Measurements from ENCODE around the gene PLEKHG3.
"Not testable (repeated sequence)": the region's sequence is repeated elsewhere in the genome, so short reads cannot be mapped to it uniquely, and the experiment has no call there.

Gene PLEKHG3

DNA sequence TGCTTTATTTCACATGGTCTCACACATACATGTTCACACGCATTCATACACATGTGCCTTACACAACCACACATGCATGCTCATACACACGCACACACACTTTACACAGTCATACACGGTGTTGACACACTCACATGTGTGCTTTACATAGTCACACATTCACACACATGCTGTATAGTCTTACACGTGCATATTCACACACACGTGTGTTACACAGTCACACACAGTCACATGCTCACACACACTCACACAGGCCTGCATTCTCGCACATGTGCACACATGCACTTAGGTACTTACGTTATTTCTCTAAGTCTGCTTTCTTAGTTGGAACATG lies 18.0 kb upstream of the PLEKHG3 start:
- DNase-seq (ENCODE audit: extremely low read depth in 1 of 2, low read depth in 1 of 2): no peak

- DNase-seq (ENCODE audit: extremely low read depth in 1 of 2, low read depth in 1 of 2): no peak
Measured at GRCh38 chr14:64688031-64688430, 16.2 kb upstream of the PLEKHG3 start.

DNA sequence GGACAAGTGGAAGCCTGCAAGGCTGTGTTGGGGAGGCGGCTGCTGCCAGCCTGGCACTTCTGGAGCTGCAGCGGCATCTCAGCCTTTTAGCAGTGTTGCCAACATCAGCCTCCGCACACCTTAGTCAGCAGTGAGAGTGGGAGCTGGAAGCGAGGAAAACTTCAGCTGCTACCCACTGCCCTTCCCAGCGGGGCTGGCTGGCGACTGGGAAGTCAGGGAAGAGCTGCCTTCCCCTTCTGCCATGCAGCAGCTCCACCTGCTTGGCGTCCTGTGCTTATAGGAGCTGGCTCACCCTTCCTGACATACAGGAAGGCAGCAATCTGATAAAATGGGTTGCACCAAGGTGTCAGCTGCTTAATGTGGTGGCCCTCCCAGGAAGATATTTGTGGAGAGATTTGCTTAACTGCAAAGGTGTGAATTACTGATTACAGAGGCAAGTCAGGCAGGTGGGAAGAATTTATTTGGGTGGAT lies 15.4 kb upstream of the PLEKHG3 start:
- no peak for DNase-seq (ENCODE audit: extremely low read depth in 1 of 2, low read depth in 1 of 2)

DNA sequence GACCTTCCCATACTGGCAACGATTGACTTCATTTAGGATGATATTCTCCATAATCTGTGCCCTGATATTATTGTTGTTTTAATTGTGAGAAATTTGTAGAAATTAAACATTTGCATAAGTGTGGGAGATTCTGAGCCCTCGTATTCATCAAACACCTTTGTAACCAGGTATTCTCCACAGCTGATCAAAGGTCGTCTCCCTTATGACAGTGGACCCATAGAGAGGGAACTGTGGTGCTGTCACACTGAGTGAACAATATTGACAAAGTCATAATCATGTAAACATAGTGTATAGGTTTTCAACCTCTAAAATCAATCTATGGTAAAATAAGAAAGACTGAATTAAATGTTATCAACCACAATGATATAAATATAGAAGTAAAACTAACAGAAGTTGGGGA lies 14.9 kb upstream of the PLEKHG3 start:
- DNase-seq (ENCODE audit: extremely low read depth in 1 of 2, low read depth in 1 of 2): no peak

DNA sequence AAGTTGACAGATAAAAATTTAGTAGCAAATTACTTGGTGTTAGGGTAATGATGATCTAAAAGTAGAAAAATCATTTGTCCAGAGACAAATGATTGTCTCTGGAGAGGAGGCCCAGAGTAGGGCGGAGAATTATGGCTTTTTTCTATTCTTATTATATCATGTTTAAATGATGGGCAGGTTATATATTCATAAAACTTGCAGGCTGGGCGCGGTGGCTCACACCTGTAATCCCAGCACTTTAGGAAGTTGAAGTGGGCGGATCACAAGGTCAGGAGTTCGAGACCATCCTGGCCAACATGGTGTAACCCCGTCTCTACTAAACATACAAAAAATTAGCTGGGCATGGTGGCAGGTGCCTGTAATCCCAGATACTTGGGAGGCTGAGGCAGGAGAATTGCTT lies 13.6 kb upstream of the PLEKHG3 start:
- DNase-seq (ENCODE audit: extremely low read depth in 1 of 2, low read depth in 1 of 2): not testable (repeated sequence)

DNA sequence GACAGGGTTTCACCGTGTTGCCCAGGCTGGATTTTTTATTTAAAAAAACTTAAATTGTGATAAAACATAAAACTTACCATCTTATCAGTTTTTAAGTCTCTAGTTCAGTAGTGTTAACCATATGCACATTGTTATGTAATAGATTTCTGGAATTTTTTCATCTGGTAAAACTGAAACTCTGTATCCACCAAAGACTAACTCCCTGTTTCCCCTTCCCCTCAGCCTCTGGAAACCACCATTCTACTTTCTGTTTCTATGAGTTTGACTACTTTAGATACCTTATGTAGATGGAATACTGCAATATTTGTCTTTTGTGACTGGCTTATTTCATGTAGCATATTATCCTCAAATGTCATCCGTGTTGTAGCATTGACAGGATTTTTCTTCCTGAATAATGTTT lies 12.8 kb upstream of the PLEKHG3 start:
- DNase-seq (ENCODE audit: extremely low read depth in 1 of 2, low read depth in 1 of 2): no peak

DNA sequence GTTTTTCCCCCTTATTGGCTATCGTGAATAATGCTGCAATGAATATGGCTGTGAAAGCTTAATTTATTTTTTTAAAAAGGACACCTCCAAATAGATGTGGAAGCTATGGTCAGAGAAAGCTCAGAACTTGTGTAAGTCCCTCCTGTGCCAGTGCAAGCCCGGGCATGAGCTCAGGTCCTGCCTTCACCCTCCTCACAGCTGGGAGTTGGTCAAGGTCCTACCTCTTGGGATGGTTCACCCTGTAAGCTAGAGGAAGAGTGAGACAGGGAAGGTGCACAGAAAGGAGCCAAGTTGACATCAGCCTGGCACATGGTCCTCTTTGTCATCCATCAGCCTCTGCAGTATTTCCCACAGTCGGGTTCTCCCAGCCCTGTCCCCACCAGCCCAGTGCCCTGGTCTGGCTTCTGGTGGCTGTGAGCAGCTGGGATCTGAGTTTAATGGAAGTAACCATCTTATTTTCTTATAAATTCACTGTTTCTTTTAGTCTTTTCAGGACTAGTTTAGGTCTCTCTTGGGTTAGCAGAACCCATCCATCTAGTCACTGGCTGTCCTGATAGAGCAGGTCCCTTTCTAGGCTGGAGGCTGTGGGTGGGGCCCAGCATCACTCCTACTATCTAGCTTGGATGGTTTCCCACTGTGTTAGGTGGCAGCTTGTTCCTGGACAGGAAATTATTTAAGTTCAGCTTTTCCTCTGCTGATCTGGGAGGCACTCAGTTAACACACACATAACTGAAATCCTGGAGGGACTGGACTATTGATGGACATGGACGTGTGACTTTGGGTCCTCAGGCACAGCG lies 11.8 kb upstream of the PLEKHG3 start:
- DNase-seq (ENCODE audit: extremely low read depth in 1 of 2, low read depth in 1 of 2): no peak

DNA sequence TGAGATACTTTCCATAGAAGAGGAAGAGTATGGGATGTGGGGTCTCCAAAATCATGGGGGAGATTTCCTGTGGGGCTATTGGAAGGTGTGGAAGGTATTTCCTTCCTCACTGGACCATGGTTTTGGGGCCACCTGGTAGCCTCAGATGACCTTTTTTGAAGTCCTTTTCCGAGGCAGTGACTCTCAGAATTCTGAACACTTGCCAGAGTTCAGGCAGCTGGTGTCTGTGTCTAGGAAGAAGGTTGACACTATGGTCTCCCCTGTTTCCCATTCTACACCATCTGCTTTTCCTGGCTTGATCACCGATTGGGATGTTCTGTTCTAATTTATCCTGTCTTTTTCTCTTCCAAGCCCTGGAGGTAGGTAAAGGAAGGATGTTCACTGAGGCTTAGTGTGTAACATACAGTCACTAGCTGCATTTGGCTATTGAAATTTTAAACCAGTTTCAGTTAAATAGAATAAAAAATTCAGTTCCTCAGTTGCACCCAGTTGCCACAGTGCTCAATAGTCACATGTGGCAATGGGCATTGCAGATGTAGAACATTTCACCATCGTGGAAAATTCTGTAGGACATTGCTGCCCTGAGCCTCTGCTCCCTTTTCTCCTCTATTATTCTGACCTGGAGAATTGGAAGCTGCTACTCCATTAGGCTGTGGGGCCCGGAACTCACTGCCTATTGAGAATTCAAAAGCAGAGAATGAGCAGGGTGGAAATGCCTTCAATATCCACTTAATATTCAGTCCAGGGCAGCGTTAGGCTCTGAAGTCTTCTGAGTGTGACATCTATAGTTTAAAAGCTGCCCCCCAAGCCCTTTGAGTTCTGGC lies 11.0 kb upstream of the PLEKHG3 start:
- no peak for DNase-seq (ENCODE audit: extremely low read depth in 1 of 2, low read depth in 1 of 2)

DNA sequence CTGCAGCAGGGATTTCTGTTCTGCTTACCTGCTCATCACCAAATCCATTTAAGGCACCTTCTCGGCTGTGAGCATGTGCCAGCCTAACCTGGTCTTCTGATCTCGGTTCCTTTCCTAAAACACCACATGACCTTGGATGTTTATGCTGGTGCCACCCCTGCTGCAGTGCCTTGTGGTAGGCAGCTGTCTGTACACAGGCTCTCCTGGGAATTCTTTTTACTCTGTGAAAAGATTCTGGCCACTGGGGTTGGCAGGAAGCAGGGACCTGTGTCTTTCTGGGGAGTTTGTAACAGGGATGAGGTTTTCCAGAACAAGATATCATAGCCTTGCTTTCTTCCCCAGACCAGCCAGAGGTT lies 10.4 kb upstream of the PLEKHG3 start:
- no peak for DNase-seq (ENCODE audit: extremely low read depth in 1 of 2, low read depth in 1 of 2)

DNA sequence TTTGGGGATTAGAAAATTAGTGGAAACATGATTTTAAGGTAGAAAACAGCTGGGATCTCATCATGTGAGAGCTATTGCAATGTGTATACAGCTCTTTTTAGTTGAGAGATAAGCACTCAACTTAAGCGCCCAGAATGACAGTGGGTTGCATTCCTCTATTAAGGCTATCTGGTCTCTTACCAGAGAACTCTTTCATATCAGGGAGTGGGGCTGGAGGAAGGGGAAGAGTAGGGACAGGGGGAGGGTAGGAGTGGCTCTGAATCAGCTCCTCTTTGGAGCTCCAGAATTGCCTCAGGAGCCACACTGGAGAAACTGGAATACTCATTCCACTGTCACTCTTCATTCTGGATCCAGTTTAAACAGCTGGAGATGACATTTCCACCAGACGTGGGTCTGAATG lies 9.2 kb upstream of the PLEKHG3 start:
- DNase-seq (ENCODE audit: extremely low read depth in 1 of 2, low read depth in 1 of 2): no peak

- DNase-seq (ENCODE audit: extremely low read depth in 1 of 2, low read depth in 1 of 2): no peak
Measured at GRCh38 chr14:64696355-64696857, 7.8 kb upstream of the PLEKHG3 start.

- DNase-seq (ENCODE audit: extremely low read depth in 1 of 2, low read depth in 1 of 2): no peak
Measured at GRCh38 chr14:64698903-64699302, 5.3 kb upstream of the PLEKHG3 start.

DNA sequence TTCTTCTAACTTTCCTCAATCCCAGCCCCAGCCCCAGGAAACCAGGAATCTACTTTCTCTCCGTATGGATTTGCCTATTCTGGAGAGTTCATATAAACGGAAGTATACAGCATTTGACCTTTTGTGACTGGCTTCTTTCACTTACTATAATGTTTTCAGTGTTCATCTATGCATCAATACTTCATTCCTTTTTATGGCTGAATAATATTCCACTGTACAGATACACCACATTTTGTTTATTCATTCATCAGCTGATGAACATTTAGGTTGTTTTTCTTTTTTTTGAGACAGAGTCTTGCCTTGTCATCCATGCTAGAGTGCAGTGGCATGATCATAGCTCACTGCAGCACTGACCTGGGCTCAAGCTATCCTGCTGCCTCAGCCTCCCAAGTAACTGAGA lies 3.9 kb upstream of the PLEKHG3 start:
- no peak for DNase-seq (ENCODE audit: extremely low read depth in 1 of 2, low read depth in 1 of 2)

GRCh38 chr14:64700894-64701293 lies 3.3 kb upstream of the PLEKHG3 start:
- DNase-seq (ENCODE audit: extremely low read depth in 1 of 2, low read depth in 1 of 2): no peak

- no peak for DNase-seq (ENCODE audit: extremely low read depth in 1 of 2, low read depth in 1 of 2)
Measured at GRCh38 chr14:64701660-64702059, 2.6 kb upstream of the PLEKHG3 start.

GRCh38 chr14:64702493-64703394 lies 1.5 kb upstream of the PLEKHG3 start:
- no peak for DNase-seq (ENCODE audit: extremely low read depth in 1 of 2, low read depth in 1 of 2)

- DNase-seq (ENCODE audit: extremely low read depth in 1 of 2, low read depth in 1 of 2): no peak
Measured at GRCh38 chr14:64703395-64704142, 655 bp upstream of the PLEKHG3 start.

DNA sequence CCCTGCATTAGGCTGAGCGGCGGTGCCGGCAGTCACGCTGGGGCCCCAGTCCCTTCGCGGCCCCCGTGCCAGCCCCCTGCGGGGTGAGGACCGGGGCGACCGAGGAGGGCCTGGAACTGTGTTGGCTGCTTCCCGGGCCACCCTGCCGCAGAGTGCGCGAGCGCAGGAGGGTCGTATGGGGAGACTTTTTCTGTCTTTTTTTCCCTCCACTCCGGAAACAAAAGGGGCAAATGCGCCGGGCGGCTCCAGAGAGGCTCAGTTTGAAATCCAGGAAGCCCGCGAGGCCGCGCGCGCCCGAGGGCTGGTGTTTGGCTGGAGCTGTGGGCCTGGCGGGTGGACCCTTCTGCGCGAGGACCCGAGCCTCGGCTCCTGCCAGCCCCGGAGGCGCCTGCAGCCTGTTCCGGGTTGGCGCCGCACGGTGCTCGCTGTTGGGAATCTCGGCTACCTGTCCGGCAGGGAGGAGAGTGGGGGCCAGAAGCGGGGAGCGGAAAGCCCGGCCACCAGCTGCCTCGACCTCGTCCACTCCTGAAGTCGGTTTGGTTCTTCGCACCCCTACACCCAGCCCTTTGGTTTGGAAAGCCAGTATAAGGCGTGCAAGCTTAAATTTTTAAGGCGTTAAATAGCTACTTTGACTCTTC lies 638 bp downstream of the PLEKHG3 start:
- no peak for DNase-seq (ENCODE audit: extremely low read depth in 1 of 2, low read depth in 1 of 2)

DNA sequence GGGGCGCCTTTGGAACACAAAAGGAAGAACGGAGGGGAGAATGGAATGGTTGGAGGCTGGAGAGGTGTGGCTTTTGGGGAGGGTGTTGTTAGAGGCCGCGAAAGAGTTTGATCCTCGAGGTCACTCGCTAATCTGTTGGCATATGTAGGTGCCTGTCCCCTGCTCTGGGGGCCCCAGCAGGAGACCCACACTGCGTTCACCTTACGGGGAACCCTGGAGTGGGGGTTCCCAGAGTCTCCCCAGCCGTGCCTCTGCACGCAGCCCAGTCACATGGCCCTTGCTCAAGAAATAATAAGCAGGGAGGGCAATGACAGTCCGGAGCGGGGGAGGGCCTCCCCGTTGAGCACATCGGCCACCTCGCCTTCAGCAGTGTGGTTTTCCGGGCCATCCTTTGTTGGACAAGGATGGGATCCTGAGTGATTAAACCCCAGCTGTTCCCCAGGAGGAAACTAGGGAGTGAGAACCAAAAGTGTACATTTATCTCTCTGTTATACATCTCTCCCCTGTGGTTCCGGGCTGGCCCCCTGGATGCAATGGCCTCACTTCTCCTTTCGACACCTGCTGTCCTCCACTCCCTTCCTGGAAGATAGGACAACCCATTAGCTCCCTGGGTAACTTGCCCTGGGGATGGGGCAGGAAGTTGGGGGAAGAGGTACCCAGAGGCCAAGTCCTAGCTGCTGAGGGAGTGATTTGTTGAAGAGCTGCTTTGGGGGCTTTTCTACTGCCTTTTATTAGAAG lies 1.3 kb downstream of the PLEKHG3 start:
- no peak for DNase-seq (ENCODE audit: extremely low read depth in 1 of 2, low read depth in 1 of 2)
